Renal cortex interstitium (tissue), 11 donors: Measurements from ENCODE around the gene CPA5. TPM values are rescaled to one million over a fixed set of nuclear protein-coding genes. Genes with fewer than 3 reads are reported as not detected.
A peak's percentile ranks its signal among the peaks of the same experiment; 100 is the strongest.

Experiments
- DNase-seq, 11 donors: peaks; one replicate each; pipeline ENCODE4 v3.0.0-alpha.2; 2013; ENCODE audit warnings: low read depth in 9 of 11, low spot score in 4 of 11; ENCODE audit errors: extremely low read depth in 1 of 11
- polyA plus RNA-seq, 3 donors: library from polyadenylated mRNA; unstranded; fragments of 120-200 nt; gene quantifications; one replicate each; pipeline ENCODE4 v1.2.1, GENCODE V29; 2013; ENCODE audit not compliant: insufficient read length in 3 of 3

CPA5 gene
- polyA plus RNA-seq, 3 donors, result 0.23 to 0.36 (median 0.29) TPM

DNA sequence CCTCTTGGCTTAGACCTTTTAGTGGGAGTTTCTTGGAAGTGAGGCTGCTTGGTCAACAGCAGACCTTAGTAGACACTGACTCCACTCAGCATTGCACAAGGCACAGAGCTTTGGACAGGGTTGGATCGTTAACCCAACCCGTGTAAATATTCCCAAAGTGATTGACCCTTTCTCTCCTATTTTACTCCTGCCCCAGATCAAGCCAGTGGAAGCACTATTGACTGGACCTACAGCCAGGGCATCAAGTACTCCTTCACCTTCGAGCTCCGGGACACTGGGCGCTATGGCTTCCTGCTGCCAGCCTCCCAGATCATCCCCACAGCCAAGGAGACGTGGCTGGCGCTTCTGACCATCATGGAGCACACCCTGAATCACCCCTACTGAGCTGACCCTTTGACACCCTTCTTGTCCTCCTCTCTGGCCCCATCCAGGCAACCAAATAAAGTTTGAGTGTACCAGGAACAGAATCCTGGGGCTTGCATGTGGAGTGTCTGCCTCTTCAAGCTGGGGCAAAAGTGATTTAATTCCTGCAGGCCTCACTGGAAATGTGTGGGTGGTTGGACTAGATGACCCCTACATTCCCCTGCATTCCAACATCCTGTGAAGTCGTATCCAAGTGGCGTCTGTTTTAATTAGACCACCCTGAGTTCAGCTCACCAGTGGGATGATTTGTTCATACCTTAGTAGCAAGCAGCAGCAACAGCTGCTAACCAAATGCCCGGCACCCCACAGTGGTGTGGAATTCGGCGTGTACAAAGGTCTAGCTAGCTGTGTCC, 43.2 kb downstream of the CPA5 start:
- DNase-seq, result peak in 2 of 11 donors; percentile 71 to 78

DNA sequence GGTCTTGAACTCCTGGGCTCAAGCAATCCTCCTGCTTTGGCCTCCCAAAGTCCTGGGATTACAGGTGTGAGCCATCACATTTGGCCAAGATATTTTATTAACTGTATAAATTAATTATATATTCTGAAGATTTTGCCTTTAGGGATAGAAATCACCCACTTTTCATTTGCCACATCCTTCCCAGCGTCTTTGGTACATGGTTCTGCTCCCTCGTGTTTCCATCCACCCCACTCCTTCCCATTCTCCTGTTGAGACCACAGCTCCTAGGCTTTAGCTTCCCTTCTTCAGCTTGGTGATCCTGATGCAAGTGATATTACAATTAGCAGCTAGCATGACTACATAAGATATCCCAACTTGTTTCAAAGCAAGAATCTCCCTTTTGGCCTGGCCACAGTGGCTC, 44.1 kb downstream of the CPA5 start:
- DNase-seq, result no peak

DNA sequence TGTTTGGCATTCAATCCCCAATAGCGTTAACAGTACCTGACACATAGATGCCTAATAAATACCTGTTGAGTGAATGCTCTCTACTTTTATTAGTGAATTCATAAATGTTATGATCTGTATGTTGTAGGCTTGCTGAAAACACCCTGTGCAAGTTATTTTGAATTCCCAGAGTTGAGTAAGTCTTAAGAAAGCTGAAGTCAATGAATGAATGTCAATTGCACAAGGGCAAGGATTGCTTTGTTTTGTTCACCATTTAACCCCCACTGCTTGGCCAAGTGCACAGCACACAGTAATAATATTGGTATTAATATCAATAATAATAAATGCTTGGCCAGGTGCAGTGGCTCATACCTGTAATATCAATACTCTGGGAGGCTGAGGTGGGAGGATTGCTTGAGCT, 45.9 kb downstream of the CPA5 start:
- no peak for DNase-seq

DNA sequence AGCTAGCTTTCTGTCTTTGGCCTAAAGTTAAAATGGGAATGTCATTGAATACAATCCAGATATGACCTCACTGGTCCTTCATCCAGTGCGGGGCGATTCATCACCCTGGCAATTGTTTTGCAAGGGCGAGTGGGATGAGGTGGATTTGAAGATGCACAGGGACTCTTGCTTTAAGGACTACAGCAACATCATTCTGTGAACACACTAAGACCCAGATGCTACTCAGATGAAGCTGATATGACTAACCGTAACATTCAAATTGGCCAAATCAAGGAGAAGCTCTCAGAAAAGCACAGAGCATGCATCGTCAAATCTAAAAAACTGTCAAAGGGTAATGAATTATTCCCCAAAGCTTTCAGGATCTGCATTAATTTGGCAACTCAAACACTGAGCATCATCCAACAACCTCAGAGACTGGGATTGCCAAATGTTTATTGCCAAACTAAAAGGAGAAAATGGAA, 48.5 kb downstream of the CPA5 start:
- no peak for DNase-seq

DNA sequence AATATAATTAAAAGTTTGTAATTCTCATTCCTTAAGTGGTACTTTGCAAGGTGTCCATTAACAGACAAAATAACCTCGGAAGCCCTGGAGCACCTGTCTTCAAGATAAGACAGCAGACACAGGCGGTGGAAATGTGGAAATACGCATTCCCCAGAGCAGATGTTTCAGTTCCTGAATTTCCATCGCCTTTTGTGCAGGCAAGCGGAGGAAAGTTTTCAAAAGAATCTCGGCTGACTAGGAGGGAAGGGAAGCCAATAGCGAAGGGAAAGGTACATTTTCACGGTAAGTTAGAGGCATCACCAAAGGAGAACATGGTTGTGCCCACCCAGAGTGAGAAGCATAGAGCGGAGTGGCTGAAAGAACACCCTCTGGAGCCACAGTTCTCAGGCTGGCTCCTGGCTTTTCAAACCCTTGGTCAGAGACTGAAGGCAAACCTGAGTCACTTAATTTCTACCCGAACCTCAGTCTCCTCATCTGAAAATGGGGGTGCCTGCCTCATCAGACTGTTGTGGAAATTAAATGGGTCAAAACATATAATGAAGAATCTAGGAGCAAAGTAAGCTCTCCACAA, 49.3 kb downstream of the CPA5 start:
- DNase-seq, result no peak

DNA sequence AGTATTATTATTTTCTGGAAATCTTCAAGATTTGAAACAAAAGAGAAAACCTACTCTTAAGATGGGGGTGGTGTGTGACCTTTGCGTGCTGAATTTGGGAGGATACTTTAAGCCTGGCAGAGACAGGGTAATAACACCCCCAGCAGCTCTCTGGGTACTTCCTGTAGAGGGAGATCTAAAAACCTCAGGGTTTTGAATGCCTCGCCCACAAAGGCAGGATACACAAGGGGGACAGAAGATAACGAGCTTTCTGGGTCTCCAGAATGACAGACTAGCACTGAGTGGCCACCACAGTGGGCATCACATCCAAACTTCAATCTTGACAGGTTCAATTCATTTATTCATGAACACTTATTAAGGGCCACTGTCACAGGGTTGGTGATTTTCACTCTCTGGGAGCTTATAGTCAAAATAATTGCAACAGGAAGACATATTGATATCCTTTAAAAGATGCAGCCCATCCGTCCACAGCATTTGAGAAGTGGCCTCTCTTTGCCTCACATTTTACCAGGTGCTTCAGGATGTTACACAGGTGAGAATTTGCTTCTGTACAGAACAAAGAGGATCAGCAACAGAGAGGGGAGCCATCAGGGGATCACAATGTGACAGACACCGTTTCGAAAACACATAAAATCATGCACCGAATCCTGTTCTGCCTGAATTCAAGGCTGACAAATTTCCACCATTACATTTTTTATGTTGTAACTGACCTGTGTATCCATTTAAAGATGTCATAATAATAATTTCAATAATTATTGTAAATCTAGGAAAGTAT, 50.0 kb downstream of the CPA5 start:
- no peak for DNase-seq

DNA sequence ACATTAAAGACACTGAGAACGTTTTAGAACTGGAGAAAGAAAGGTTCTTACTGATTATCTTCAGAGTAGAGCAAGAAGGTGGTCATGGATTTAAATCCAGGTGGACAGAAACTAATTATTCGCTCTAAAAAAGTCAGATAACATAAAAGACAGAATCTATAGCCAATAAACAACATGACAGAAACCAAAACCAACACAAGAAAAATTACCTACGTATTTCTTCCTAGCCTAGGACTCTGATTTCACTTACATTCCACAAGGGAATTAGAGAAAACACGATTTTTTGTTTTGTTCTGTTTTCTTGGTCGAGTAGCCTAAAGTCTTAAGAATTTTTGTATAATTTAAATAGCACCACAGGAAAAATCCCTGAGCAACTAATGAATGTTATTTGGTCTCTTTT, 50.8 kb downstream of the CPA5 start:
- no peak for DNase-seq

DNA sequence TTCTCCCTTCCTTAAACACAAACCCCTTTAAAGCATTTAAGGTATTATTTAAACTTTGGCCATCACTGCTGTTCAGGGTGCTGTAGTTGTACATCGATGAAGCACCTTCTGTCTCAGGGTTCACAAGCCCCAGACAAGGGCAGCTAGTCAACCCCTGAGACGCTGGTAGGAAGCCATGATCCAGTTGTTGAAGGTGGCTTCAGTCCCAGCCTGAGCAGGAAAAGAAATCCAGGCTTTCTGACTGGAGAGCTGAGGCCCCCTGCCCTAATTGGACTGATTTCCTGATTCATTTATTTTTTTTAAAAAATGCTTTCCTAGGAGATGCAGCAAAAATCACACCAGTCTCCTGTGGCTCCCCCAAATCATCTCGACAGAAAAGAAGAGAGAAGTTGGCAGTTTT, 51.5 kb downstream of the CPA5 start:
- no peak for DNase-seq

DNA sequence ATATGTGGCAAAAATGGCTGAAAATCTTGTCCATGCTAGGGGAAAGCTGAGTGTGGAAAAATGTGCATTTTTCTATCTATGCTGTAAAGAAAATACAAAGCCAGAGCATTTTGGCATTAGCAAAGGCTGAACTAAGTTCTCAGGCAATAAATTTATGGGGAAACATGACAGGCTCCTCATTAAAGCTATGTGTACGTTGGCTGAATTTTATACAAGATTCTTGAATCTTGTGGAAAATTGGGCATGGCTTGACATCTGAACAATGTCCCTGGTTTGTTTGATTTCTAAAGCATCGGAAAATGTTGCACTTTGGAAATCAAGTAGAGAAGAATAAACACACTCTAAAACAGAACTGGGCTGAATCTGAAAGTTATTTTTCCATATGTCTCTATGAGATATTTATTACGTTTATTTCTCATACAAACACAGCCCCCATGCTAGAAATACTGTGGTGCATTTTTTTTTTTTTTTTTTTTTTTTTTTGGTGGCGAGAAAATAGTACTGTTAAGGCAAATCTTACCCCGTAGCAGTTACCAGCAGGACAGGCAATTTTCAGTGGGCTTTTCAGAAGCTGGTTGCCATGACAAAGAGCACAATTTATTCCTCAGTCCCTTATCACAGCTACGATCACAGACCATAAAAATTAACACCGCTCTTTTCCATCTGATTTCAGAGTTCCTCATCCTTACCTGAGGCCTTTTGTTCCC, 52.6 kb downstream of the CPA5 start:
- peak in 6 of 11 donors; percentile 54 to 78 (median 66) for DNase-seq

DNA sequence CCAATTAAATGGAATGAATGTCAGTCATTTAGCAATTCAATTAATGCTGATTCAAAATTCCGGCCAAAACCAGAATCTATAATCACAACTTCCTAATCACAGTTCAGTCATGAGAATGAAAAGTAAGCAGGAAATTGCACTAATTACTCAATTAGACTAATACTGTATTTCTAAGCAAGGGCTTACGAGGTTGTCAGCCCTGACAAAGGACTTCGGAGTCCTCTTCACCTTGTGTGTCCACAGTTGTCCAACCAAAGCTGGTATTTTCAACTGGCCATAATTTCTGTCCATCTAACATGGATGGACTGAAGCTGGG, 53.1 kb downstream of the CPA5 start:
- no peak for DNase-seq

DNA sequence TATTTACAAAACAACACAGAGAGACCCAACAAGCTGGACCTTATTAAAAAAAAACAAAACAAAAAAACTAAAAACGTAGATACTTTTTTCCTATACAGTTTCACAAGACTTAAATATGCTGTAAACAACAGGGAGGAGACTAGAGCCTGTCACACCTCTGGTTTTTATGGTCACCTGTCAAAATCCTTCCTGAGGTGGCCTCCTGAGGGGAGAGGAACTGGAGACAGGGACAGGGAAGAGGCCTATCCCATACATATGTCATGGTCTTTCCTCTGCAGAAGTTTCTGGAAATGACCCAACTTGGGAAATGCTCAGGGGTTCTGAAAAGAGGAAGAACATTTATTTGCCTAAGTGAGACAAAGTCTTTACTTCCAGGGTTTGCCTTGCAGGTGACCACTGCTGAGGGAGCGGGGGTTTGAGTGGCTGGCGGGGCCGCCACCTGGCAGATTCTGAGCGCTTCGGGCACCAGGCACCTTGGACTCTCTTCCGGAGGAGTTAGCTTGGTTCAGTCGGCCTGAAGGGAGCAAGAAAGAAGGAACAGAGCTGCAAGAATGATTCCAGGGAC, 54.0 kb downstream of the CPA5 start:
- no peak for DNase-seq

DNA sequence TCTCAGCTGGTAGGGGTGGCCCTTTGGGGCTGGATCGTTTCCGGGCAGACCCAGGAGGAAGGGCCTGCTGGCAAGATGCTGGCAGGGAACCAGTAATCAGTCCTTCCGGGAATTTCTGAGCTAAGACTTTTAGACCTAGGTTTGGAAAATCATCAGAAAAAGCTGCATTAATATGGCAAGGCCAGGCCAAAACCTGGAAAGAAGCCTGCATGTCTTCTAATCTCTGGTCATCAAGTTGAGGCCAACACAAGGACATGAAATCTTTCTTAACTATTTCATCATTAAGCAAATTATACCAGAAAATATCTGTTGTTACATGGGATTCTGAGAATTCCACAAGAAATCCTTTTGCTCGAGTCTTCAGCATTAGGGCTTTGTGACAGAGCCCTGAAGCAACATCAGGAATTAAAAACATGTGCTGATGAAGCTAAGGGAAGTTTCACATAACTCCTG, 55.5 kb downstream of the CPA5 start:
- no peak for DNase-seq

DNA sequence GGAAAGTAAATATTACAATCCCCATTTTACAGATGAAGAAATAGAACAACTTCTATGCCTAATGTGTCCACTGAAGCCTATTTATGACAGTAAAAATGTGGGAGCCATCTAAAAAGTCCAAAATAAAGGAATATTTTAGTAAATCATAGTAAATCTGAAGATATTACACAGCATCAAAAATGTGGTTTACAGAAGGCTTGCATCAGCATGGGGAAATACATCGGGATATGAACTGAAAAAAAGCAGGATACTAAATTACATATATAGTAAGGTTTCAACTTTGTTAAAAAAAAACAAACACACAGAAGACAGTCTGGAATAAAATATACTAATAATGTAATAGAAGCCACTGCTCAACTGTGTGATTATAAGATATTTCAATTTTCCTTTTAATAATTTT, 56.5 kb downstream of the CPA5 start:
- DNase-seq, result no peak

DNA sequence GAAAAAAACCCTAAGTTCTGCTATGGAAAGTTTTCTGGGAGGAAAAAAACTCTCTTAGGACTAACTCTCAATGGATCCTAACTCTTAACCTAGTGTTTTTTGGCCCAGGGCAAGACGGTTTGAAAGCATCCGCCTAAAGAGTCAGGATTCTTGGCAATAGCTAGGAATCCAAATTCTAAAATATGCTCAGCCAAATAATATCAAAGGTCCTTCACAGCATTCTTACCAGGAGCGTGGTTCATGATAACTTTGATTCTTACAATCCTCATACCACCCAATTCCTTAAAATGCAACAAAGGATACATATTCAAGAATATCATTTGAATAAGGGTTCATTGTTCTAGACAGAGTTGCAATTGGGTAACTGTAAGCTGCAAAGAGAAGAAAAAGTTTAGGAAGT, 57.0 kb downstream of the CPA5 start:
- DNase-seq, result no peak

DNA sequence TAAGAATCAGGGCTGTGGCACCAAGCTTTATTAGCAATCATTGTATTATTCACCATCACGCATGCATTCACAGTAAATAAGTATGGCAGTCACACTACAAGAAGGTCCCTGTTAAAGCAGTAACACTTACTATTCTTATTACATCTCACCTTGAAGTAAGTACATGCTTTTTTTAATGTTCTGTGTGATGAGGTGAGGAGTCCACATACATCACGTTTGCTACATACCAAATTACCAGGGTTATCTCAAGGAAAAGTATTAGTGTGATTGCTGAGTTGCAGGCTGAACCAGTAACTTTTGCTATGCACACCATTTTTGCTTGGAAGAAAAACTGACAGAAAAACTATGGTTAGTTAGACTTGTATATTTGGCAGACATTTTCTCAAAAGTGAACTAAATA, 60.4 kb downstream of the CPA5 start:
- no peak for DNase-seq

DNA sequence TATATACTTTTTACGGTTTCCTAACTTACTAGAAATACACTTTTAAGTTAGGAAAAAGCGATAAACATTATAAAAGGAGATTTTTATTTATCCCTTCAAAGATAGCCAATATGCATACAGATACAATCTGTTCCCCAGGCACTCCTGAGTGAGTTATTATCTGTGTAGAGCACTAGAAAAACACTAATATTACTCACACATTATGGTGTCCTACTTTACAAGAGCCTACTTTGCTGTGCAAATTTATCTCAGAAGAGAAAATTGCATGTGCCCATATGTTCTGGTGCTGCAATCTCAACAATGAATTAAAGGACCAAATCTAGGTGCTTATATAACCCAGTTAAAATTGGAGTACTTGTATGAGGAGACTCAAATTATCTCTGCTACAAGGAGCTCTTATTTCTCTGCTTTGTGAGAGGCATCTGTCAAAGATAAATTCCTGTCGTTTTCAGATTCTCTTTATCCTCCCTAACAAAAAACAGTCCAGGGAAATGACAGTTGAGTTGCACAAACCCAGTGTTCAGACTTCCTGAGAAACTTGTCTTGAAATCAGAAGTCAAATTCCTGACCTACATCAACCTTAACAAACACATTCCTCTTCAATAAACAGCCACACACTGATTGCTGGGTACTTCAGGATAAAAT, 64.6 kb downstream of the CPA5 start:
- DNase-seq, result no peak

DNA sequence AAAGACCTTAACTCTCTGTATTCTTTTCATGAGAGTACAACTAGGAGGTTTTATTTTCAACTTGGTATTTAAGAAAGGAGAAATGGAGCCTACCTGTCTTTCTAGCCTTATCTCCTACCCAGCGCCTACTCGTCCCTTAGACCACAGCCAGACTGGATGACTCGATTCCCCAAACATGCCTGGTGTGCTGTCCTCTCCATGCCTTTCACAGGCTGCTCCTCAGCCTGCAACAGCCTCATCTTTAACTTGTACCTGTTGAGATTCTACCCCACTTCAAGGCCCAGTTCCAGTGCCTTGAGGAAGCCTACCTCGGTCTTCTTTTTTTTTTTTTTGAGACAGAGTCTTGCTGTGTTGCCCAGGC, 65.1 kb downstream of the CPA5 start:
- DNase-seq, result no peak

DNA sequence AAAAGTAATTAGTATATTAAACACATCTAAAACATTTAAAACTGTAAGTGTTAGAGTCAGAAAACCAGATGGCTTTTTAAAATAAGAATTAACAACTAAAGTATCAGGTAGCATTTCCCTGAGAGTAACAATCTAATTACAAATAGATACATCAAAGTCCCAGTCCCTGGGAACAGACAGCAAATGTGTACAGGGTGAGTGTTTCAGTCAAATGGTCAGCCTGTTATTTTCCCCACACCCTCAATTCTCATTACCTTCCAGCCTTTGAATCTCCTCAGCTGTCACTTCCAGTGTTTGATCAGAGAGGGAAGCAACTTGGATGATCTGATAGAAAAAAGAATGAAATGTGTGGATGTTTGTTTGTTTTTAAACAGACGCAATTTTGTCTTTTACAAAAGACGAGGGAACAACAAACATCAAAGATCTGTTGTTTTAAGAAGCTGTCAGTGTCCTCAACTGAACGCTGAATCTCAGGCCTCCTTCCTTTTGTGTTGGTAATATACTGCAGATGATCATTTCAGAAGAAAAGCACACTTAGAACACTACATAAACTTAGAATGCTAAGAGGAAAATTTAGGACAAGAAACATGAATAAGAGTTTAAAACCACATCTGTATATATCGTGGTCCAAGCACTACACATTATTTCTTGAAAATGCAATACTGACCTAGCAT, 66.4 kb downstream of the CPA5 start:
- DNase-seq, result no peak
